GM19035 (cell line): ENCODE measurements around the gene ACKR4.
"Not testable (repeated sequence)": the region's sequence is repeated elsewhere in the genome, so short reads cannot be mapped to it uniquely, and the experiment has no call there.

ENCODE experiments used
- ATAC-seq: cut with Tn5 transposase; IDR thresholded peaks from one replicate; pipeline ENCODE4 v1.9.1; 2021; ENCODE audit not compliant: unreplicated experiment

The ACKR4 gene

GRCh38 chr3:132638706-132639105 lies 41.6 kb downstream of the ACKR4 start:
- no peak for ATAC-seq

GRCh38 chr3:132641427-132641826 lies 44.4 kb downstream of the ACKR4 start:
- ATAC-seq: not testable (repeated sequence)

- no peak for ATAC-seq
Observed at GRCh38 chr3:132641837-132642538, 44.9 kb downstream of the ACKR4 start.

GRCh38 chr3:132642539-132642847 lies 45.4 kb downstream of the ACKR4 start:
- ATAC-seq: no peak

GRCh38 chr3:132643366-132643765 lies 46.3 kb downstream of the ACKR4 start:
- no peak for ATAC-seq

- no peak for ATAC-seq
Observed at GRCh38 chr3:132645058-132645457, 48.0 kb downstream of the ACKR4 start.

- ATAC-seq: no peak
Observed at GRCh38 chr3:132650153-132650552, 53.1 kb downstream of the ACKR4 start.
